Measurements from ENCODE around the gene CABCOCO1.
"Not testable (repeated sequence)": the region's sequence is repeated elsewhere in the genome, so short reads cannot be mapped to it uniquely, and the experiment has no call there.

CABCOCO1 gene

DNA sequence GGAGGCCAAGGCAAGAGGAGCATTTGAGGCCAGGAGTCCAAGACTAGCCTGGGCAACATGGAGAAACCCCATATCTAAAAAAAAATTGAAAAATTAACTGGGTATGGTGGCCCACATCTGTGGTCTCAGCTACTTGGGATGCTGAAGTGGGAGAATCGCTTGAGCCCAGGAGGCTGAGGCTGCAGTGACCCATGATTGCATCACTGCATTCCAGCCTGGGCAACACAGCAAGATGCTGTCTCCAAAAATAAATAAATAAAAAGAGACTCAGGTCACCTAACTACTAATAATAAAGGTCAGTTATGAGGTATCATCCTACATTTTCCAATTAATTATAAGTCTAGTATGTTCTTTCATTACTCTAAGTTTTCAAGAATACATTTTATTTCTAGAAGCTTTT is 20.6 kb downstream of the CABCOCO1 start:
- no peaks in the 10 kb centered on the region for H3K36me3 ChIP-seq (replicated peaks in 1 of 2; ENCODE audit: control insufficient read depth in 2 of 2, insufficient read depth in 2 of 2, low read length in 2 of 2)
- no peak for DNase-seq (ENCODE audit: low spot score)

DNA sequence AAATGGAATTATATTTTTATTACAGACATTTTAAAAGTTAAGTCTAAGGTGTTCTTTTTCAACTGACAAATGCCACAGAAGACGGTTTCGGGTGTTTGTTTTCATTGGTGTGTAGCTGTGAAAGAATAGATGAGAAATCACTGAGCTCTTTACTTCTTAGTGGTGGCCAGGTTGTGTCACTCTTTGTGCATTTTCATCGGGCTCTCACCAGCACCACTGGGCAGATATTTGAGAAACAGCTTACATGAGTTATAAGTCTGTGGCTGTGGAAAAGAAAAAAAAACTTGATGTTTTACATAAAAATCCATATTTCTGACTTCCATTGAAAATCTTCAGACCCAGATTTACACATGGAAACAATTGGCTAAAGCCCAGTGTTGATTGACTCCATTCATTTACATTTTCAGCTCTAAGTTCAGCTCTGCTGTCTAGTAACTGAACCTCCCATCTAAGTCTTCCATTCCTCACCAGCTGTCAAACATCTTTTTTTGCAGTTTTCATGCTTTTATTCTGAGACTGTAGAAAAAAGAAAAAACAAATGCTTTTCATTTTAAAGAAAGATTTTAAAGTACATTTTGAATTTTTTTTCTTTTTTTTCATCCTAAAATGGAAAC is 22.3 kb downstream of the CABCOCO1 start:
- no peak overlapping the region for H3K9ac ChIP-seq (ENCODE audit: low read depth, low read length, poor library complexity)
- no peak overlapping the region for H3K4ac ChIP-seq (ENCODE audit: low read length)
- H2AFZ ChIP-seq (ENCODE audit: low read length) = no peak overlapping the region
- no peak overlapping the region for H2BK120ac ChIP-seq (ENCODE audit: low read depth, low read length)
- H2BK15ac ChIP-seq (ENCODE audit: low read length) = no peak overlapping the region
- H3K4me2 ChIP-seq (ENCODE audit: insufficient read depth, low read length, poor library complexity, severe bottlenecking) = no peak overlapping the region
- no peak overlapping the region for H3K27ac ChIP-seq (replicated peaks; ENCODE audit: low read length)
- H2BK12ac ChIP-seq (ENCODE audit: low read length) = no peak overlapping the region
- H3K4me1 ChIP-seq (ENCODE audit: control insufficient read depth in 2 of 2, insufficient read depth in 1 of 2, low read depth in 1 of 2, low read length in 2 of 2) = no peaks in the 10 kb centered on the region
- H3K9me3 ChIP-seq (replicated peaks in 1 of 2; ENCODE audit: control insufficient read depth in 2 of 2, insufficient read depth in 1 of 2, low read depth in 1 of 2, low read length in 2 of 2) = no peaks in the 10 kb centered on the region
- H2AK5ac ChIP-seq (ENCODE audit: low read depth, low read length) = no peak overlapping the region
- no peaks in the 10 kb centered on the region for H3K79me1 ChIP-seq (ENCODE audit: low read depth, low read length)
- WGBS, 2 donors (ENCODE audit: extremely low coverage in 2 of 2, insufficient read length in 2 of 2, insufficient replicate concordance in 1 of 2) = no CpG with 5 or more reads among the region's 3 CpGs
- no peak overlapping the region for H4K8ac ChIP-seq (ENCODE audit: low read depth, low read length)
- H4K91ac ChIP-seq (ENCODE audit: low read depth, low read length, poor library complexity) = no peak overlapping the region
- no peak overlapping the region for H2BK5ac ChIP-seq (ENCODE audit: low read length)
- no peak overlapping the region for H3K18ac ChIP-seq (ENCODE audit: low read length)
- no peak for DNase-seq (ENCODE audit: low spot score)
- H3K4me3 ChIP-seq (ENCODE audit: low read length in 2 of 2) = no peak overlapping the region
- no peaks in the 10 kb centered on the region for H3K36me3 ChIP-seq (replicated peaks in 1 of 2; ENCODE audit: control insufficient read depth in 2 of 2, insufficient read depth in 2 of 2, low read length in 2 of 2)
- no peak overlapping the region for H3K14ac ChIP-seq (ENCODE audit: low read length)
- H3K23ac ChIP-seq (ENCODE audit: low read depth, low read length, poor library complexity) = no peak overlapping the region
- H3K27me3 ChIP-seq (ENCODE audit: control insufficient read depth in 3 of 3, insufficient read depth in 3 of 3, low read depth in 1 of 3, low read length in 3 of 3) = no peaks in the 10 kb centered on the region

More for the DNA sequence above, 20.6 kb downstream of the CABCOCO1 start:
- WGBS, 2 donors (ENCODE audit: extremely low coverage in 2 of 2, insufficient read length in 2 of 2, insufficient replicate concordance in 1 of 2) = no CpG with 5 or more reads among the region's 1 CpG
- Histone ChIP-seq H3K4me2 (ENCODE audit: insufficient read depth, low read length, poor library complexity, severe bottlenecking) (no peak overlapping the region), H2BK120ac (ENCODE audit: low read depth, low read length) (no peak overlapping the region), H3K9me3 (replicated peaks in 1 of 2; ENCODE audit: control insufficient read depth in 2 of 2, insufficient read depth in 1 of 2, low read depth in 1 of 2, low read length in 2 of 2) (no peaks in the 10 kb centered on the region), H3K27me3 (ENCODE audit: control insufficient read depth in 3 of 3, insufficient read depth in 3 of 3, low read depth in 1 of 3, low read length in 3 of 3) (no peaks in the 10 kb centered on the region), H2AFZ (ENCODE audit: low read length) (no peak overlapping the region), H3K4me3 (ENCODE audit: low read length in 2 of 2) (no peak overlapping the region), H3K18ac (ENCODE audit: low read length) (no peak overlapping the region), H4K8ac (ENCODE audit: low read depth, low read length) (no peak overlapping the region), H4K91ac (ENCODE audit: low read depth, low read length, poor library complexity) (no peak overlapping the region), H2BK5ac (ENCODE audit: low read length) (no peak overlapping the region), H2AK5ac (ENCODE audit: low read depth, low read length) (no peak overlapping the region), H3K79me1 (ENCODE audit: low read depth, low read length) (no peaks in the 10 kb centered on the region), H3K9ac (ENCODE audit: low read depth, low read length, poor library complexity) (no peak overlapping the region), H3K27ac (replicated peaks; ENCODE audit: low read length) (no peak overlapping the region), H3K23ac (ENCODE audit: low read depth, low read length, poor library complexity) (no peak overlapping the region), H3K4ac (ENCODE audit: low read length) (no peak overlapping the region), H3K14ac (ENCODE audit: low read length) (no peak overlapping the region), H2BK15ac (ENCODE audit: low read length) (no peak overlapping the region), H2BK12ac (ENCODE audit: low read length) (no peak overlapping the region), H3K4me1 (ENCODE audit: control insufficient read depth in 2 of 2, insufficient read depth in 1 of 2, low read depth in 1 of 2, low read length in 2 of 2) (no peaks in the 10 kb centered on the region)

DNA sequence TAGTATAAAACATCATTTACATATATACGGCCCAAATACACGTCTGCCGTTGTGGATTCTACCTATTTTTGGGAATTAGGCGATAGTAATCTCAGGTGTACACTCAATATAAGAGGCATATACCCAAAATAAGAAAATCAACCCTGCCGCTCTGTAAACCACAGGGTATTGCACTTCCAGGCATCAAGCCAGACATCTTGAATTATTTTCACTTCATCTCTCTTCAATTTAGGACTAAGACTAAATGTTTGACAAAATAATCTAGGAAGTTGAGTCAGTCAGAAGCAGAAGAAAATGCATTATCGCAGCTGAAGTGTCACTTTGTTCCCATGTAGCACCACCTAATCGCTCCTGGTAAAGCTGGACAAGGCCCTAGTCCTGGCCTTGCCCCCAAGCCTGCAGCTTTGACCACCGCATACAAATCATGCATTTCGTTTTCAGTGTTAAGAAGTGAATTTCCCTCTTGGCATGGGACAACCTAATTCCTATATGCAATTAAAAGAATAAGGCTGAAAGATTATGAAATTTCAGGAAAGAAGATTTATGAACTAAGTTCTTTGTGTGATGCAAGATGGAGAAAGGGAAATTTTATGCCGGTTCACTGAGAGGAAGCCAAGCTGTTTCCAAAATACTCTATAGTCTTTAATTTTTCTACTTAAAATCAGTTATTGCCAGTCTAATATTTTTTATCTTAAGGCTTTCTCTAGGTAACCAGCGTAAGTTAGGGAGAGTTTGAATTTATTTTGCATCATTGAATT is 26.0 kb downstream of the CABCOCO1 start:
- Histone ChIP-seq H2BK5ac (ENCODE audit: low read length) (no peak overlapping the region), H3K36me3 (replicated peaks in 1 of 2; ENCODE audit: control insufficient read depth in 2 of 2, insufficient read depth in 2 of 2, low read length in 2 of 2) (no peaks in the 10 kb centered on the region), H3K23ac (ENCODE audit: low read depth, low read length, poor library complexity) (no peak overlapping the region), H2AFZ (ENCODE audit: low read length) (no peak overlapping the region), H2BK12ac (ENCODE audit: low read length) (no peak overlapping the region), H2AK5ac (ENCODE audit: low read depth, low read length) (no peak overlapping the region), H3K18ac (ENCODE audit: low read length) (no peak overlapping the region), H3K14ac (ENCODE audit: low read length) (no peak overlapping the region), H3K4me1 (ENCODE audit: control insufficient read depth in 2 of 2, insufficient read depth in 1 of 2, low read depth in 1 of 2, low read length in 2 of 2) (no peaks in the 10 kb centered on the region), H3K79me1 (ENCODE audit: low read depth, low read length) (no peaks in the 10 kb centered on the region), H2BK15ac (ENCODE audit: low read length) (no peak overlapping the region), H2BK120ac (ENCODE audit: low read depth, low read length) (no peak overlapping the region), H3K4me3 (ENCODE audit: low read length in 2 of 2) (no peak overlapping the region), H3K27ac (replicated peaks; ENCODE audit: low read length) (no peak overlapping the region), H4K8ac (ENCODE audit: low read depth, low read length) (no peak overlapping the region), H3K9ac (ENCODE audit: low read depth, low read length, poor library complexity) (no peak overlapping the region), H3K4ac (ENCODE audit: low read length) (no peak overlapping the region), H3K27me3 (ENCODE audit: control insufficient read depth in 3 of 3, insufficient read depth in 3 of 3, low read depth in 1 of 3, low read length in 3 of 3) (no peaks in the 10 kb centered on the region), H3K4me2 (ENCODE audit: insufficient read depth, low read length, poor library complexity, severe bottlenecking) (no peak overlapping the region), H4K91ac (ENCODE audit: low read depth, low read length, poor library complexity) (no peak overlapping the region), H3K9me3 (replicated peaks in 1 of 2; ENCODE audit: control insufficient read depth in 2 of 2, insufficient read depth in 1 of 2, low read depth in 1 of 2, low read length in 2 of 2) (no peaks in the 10 kb centered on the region)
- WGBS, 2 donors (ENCODE audit: extremely low coverage in 2 of 2, insufficient read length in 2 of 2, insufficient replicate concordance in 1 of 2) = no CpG with 5 or more reads among the region's 11 CpGs
- DNase-seq (ENCODE audit: low spot score) = no peak

GRCh38 chr10:61691667-61692066 is 28.9 kb downstream of the CABCOCO1 start:
- H2BK5ac ChIP-seq (ENCODE audit: low read length); H3K4me1 ChIP-seq (ENCODE audit: control insufficient read depth in 2 of 2, insufficient read depth in 1 of 2, low read depth in 1 of 2, low read length in 2 of 2); H3K9me3 ChIP-seq (replicated peaks in 1 of 2; ENCODE audit: control insufficient read depth in 2 of 2, insufficient read depth in 1 of 2, low read depth in 1 of 2, low read length in 2 of 2); H2AK5ac ChIP-seq (ENCODE audit: low read depth, low read length); H3K23ac ChIP-seq (ENCODE audit: low read depth, low read length, poor library complexity); H3K27ac ChIP-seq (replicated peaks; ENCODE audit: low read length); H2BK12ac ChIP-seq (ENCODE audit: low read length); H2AFZ ChIP-seq (ENCODE audit: low read length); H3K36me3 ChIP-seq (replicated peaks in 1 of 2; ENCODE audit: control insufficient read depth in 2 of 2, insufficient read depth in 2 of 2, low read length in 2 of 2); DNase-seq (ENCODE audit: low spot score); H3K18ac ChIP-seq (ENCODE audit: low read length); H4K91ac ChIP-seq (ENCODE audit: low read depth, low read length, poor library complexity); H3K27me3 ChIP-seq (ENCODE audit: control insufficient read depth in 3 of 3, insufficient read depth in 3 of 3, low read depth in 1 of 3, low read length in 3 of 3); H3K14ac ChIP-seq (ENCODE audit: low read length); H3K4me3 ChIP-seq (ENCODE audit: low read length in 2 of 2); H3K4ac ChIP-seq (ENCODE audit: low read length); H3K9ac ChIP-seq (ENCODE audit: low read depth, low read length, poor library complexity); H4K8ac ChIP-seq (ENCODE audit: low read depth, low read length); H2BK15ac ChIP-seq (ENCODE audit: low read length); H3K4me2 ChIP-seq (ENCODE audit: insufficient read depth, low read length, poor library complexity, severe bottlenecking); H3K79me1 ChIP-seq (ENCODE audit: low read depth, low read length); H2BK120ac ChIP-seq (ENCODE audit: low read depth, low read length): not testable (repeated sequence)
- WGBS, 2 donors (ENCODE audit: extremely low coverage in 2 of 2, insufficient read length in 2 of 2, insufficient replicate concordance in 1 of 2) = no CpG with 5 or more reads among the region's 2 CpGs
